NCI-H1417 (cell line): ENCODE data around the gene HDDC3.

Experiments used
- DNase-seq, 3 experiments: peaks; one replicate each; lab custom pipeline; 2025; lab: John Stamatoyannopoulos, UW

Gene HDDC3

DNA sequence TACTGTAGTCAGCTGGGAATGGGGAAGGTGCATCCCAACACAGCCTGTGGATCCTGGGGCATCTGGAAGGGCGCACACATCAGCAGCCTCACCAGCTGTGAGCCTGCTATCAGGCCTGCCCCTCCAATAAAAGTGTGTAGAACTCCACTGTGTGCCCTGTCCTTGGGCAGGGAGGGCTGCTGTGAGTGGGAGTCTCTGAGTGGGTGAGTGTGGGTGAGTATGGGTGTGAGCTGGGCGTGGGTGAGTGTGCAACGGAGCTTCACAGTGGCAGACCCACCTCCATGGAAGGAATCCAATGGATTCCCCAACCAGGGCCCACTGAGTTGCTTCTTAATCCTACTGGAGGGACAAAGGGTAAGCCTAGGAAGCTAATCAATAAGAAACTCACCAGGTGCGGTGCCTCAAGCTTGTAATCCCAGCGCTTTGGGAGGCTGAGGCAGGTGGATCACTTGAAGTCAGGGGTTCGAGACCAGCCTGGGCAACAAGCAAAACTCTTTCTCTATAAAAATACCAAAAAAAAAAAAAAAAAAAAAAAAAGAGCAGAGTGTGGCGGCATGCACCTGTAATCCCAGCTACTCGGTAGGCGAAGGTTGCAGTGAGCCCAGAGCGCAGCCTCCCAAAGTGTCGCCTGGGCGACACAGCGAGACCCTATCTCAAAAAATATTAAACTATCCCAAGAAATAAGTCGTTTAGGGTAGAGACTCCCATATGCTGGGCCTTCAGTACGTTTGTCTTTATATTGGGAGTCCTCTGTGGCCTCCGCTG lies 21.8 kb upstream of the HDDC3 start:
- no peak for DNase-seq

DNA sequence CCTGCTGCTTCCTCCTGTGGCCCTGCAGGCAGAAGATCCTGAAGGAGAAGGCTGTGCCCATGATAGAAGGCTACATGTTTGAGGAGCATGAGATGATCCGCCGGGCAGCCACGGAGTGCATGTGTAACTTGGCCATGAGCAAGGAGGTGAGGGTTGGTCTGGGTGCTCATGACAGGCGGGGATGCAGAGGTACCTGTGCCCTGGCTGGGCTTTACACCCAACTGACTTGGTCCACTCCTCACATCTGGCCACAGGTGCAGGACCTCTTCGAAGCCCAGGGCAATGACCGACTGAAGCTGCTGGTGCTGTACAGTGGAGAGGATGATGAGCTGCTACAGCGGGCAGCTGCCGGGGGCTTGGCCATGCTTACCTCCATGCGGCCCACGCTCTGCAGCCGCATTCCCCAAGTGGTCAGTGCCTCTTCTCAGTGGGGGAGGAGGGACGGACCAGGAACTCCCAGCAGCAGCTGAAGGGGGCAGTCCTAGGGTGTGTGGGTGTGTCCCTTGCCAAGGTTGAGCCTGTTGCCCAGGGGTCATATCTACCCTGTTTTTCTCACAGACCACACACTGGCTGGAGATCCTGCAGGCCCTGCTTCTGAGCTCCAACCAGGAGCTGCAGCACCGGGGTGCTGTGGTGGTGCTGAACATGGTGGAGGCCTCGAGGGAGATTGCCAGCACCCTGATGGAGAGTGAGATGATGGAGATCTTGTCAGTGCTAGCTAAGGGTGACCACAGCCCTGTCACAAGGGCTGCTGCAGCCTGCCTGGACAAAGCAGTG lies 20.7 kb upstream of the HDDC3 start:
- DNase-seq: no peak

DNA sequence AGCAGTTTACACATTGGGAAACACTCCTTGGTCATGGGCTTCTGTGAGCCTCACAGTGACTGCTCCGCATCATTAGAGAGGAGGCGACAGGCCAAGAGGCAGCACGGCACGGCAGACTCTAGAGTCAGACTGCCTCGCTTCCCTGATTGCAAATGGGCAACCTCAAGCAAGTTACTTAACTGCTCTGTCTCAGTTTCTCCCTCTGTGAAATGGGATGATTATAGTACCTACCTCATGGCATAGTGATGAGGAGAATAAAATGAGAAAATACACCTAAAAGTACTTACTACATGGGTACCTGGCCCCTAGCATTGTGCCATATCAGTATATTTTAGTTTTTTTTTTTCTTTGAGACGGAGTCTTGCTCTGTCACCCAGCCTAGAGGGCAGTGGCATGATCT lies 18.3 kb upstream of the HDDC3 start:
- no peak for DNase-seq

DNA sequence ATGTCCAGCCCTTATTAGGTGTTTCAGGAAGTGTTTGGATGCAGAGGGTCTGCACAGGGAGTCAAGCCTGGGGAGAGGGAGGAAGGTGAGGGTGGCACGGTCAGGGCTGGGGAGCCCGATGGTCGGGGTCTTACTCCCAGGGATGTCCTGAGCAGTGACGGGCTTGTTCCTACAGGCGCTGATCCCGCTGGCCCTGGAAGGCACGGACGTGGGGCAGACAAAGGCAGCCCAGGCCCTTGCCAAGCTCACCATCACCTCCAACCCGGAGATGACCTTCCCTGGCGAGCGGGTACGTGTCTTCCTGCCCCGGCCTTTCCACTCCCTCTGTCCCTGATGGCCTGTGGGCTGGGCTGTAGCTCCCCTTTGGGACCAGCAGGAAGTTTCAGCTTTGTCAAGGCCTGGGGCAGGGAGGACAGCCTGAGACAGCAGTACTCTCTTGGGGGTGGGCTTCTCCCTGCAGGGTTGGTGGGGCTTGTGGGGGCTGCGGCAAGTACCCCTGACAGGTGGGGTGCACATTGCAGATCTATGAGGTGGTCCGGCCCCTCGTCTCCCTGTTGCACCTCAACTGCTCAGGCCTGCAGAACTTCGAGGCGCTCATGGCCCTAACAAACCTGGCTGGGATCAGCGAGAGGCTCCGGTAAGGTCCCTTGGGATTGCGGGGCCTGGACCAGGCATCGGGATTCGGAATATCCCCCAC lies 17.8 kb upstream of the HDDC3 start:
- no peak for DNase-seq

DNA sequence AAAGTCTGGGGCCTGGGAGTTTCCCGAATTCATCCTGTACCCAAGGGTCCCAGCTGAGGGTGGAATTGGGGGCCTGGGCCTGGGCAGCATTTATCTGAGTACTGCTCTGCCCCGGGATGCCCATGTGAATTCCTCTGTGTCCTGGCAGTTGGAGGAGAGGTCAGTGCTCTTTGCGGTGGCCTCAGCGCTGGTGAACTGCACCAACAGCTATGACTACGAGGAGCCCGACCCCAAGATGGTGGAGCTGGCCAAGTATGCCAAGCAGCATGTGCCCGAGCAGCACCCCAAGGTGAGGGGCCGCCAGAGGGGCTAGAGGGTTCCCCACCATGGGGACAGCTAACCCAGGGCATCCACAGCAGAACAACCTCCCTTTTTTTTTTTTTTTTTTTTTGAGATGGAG lies 16.2 kb upstream of the HDDC3 start:
- no peak for DNase-seq

DNA sequence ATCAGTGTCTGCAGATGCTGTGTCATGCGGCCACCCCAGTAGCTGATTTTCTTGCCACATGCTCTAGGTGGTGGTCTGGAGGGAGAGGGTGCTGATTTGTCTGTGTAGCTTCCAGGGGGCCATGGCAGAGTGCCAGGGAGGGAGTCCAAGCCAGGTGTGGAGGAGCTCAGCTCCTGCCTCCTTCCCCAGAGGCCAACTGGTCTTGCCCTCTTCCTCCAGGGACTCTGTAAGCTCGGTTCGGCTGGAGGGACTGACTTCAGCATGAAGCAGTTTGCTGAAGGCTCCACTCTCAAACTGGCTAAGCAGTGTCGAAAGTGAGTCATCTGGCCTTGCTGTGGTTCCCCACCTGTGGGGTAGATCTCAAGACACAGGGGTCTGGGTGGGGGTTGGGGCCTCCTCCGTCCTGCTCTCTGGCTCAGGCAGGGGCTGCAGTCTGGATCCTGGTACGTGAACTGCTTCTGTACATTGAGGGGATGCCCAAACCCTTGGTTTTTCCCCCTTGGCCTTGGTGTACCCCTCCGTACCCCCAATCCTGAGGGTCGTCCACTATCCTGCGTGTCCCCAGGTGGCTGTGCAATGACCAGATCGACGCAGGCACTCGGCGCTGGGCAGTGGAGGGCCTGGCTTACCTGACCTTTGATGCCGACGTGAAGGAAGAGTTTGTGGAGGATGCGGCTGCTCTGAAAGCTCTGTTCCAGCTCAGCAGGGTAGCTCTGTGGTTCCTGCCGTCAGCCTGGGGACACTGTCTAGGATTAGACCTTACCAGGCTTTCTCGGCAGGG lies 15.4 kb upstream of the HDDC3 start:
- DNase-seq: no peak

DNA sequence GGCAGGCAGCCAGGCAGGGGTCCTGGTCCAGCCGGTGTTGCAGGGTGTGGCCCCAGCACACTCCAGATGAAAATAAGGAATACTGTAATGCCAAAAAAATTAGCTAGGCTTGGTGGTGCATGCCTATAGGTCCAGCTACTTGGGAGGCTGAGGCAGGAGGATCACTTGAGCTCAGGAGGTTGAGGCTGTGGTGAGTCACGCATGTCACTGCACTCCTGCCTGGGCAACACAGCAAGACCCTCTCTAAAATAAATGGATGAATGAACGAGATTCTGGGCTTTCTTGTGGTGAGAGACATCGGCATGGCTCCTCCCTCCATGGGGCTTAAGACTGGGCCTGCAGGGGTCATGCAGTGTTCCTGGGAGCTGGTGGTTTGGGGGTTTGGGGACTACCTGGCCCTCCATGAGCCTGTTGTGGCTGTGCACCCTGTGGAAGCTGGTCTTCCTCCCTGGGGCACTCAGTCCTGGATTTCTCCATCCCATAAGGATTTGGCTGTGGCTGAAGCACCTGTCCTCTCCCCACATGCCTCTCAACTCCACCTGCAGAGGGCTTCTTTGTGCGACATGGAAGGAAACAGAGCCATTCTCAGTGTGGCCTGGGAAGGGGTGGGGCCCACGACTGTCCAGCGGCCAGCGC lies 14.7 kb upstream of the HDDC3 start:
- DNase-seq: no peak

DNA sequence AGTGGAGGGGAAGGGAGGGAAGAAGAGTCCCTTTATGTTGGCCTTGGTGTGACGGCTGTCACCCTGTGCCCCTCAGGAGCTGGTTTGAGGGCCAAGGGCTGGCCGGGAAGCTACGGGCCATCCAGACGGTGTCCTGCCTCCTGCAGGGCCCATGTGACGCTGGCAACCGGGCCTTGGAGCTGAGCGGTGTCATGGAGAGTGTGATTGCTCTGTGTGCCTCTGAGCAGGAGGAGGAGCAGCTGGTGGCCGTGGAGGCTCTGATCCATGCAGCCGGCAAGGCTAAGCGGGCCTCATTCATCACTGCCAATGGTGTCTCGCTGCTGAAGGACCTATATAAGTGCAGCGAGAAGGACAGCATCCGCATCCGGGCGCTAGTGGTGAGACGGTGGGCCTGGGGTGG lies 14.2 kb upstream of the HDDC3 start:
- no peak for DNase-seq

DNA sequence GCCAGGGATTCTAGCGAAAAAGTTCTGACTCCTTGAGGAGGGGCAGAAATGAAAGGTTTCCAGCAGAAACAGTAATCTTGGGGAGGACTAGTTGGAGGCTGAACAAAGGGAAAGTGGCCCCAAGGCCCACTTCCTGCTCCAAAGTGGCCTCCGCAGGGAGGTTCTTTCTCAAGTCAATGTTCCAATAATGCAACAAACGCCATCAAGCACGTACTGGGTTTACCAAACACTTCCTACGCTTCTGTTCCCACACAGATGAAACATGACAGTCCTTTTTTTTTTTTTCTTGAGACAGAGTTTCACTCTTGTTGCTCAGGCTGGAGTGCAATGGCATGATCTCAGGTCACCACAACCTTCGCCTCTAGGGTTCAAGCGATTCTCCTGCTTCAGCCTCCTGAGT lies 12.7 kb upstream of the HDDC3 start:
- no peak for DNase-seq

DNA sequence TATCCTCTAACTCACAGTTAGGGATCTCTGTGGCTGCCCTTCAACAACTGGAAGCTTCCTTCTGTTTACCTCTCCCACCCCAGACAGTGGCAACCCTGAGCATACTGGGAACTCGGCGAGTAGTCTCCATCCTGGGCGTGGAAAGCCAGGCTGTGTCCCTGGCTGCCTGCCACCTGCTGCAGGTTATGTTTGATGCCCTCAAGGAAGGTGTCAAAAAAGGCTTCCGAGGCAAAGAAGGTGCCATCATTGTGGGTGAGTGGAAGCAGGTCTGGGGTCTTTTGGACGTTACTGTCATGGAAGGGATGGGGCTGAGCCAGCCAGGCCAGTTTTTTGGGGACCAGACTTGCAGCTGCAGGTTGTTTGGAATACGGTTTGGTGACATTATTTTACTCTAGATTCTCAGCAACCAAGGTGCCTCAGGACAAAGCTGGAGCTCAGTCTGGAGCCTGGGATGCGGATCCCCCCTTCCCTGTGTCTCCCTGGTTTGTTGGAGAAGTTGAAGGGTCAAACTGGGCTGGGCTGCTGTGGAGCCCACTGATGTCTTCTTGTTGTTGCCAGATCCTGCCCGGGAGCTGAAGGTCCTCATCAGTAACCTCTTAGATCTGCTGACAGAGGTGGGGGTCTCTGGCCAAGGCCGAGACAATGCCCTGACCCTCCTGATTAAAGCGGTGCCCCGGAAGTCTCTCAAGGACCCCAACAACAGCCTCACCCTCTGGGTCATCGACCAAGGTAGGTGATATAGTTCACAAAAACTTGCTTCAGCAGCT lies 10.2 kb upstream of the HDDC3 start:
- no peak for DNase-seq

DNA sequence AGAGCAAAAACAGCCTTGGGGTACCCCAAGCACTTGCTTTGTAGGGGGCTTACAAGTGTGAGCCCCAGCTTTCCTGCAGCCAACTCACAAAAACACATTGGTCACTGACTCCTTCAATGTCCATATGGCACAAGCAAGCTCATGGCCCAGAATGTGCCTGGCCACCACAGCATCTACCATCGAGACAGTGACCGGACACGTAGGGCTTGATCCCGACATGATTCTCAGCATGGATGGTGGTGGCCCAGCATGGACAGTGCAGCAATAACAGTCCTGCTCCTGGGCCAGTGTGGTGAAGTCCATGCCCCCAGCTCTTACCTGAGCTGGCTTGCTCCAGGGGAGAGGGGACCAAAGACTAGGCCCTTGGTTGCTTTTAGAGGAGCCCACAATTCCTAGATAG lies 8.7 kb upstream of the HDDC3 start:
- DNase-seq: no peak

DNA sequence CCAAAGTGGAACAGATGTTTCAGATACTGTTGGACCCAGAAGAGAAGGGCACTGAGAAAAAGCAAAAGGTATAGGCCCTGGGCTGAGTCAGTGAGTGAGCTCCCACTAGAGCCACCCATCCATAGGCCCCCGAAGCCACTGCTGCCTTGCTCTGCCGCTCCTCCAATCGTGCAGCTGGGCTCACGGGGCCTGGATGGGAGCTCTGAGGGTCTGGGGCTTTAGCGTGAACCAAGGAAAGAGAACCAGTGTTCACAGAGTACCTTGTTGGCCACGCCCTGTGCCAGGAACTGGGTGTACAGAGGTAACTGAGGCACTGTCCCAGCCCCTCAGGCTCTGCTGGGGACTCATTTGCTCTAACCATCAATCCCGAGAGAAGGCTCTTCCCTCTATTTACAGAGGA lies 7.4 kb upstream of the HDDC3 start:
- no peak for DNase-seq

DNA sequence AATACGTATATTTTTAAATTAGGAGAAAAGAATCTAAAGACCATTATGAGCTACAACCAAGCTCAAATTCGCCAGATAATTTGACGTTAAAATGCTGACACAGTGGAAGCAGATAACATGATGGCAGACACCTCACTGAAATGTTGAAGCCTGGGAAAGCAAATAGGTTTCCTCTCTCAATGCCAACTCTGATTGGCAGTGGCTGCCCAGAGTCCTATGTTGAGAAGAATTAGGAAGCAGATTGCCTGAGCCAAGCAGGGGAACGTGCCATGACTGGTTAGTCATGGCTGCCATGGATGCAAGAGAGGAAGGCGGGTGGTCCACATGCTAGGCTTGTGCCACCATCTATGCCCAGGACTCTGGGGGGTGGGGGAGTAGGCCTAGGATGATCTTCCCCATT lies 5.9 kb upstream of the HDDC3 start:
- DNase-seq: no peak

DNA sequence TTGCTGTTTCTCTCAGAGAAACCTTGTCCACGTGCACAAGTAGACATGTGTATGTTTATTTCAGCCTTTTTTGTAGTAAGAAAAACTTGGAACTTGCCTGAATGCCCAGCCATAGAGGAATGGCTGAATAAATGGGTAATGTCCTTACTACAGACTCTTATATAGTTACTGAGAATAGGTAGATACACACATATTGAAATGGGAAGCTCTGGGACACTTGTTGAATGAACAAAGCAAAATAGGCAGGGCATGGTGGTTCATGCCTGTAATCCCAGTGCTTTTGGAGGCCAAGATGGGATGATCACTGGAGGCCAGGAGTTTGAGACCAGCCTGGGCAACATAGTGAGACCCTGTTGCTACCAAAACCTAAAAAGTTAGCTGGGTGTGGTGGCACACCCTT lies 4.5 kb upstream of the HDDC3 start:
- no peak for DNase-seq

DNA sequence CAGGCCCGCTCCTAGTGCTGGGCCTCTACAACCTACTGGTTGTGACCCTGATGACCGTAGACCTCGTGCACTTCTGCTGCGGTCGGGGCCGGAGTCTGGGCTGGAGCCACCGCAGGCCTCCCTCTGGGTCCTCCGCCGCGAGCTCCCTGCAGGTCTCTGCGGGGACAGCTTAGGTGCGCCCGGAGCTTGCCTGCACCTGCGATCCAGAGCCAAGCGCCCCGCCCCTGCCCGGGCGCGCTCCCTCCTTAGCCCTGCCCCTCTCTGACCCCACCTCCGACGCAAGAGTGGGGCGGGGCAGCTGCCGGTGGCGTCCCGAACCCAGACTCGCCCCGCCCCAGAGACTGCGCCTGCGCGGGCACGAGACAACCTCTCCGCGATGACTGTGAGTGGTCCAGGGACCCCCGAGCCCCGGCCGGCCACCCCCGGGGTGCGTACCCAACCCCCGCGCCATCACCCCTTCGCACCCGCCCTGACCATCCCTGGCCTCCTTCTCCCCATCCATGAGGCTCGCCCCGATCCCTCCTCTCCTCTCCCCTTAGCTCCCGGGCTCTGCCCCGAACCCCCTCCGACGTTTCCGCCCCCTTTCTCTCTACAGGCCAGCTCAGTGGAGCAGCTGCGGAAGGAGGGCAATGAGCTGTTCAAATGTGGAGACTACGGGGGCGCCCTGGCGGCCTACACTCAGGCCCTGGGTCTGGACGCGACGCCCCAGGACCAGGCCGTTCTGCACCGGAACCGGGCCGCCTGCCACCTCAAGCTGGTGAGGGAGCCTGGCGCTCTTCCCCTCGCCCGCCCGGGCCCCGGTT lies 2.8 kb upstream of the HDDC3 start, which contains the start of gene UNC45A:
TSS of gene UNC45A (plus strand) at position 337 of the 803 bp plus-strand sequence. CDS start at position 377, 40 bp downstream.
- DNase-seq: peak; percentile 94 to 97 (median 97)

DNA sequence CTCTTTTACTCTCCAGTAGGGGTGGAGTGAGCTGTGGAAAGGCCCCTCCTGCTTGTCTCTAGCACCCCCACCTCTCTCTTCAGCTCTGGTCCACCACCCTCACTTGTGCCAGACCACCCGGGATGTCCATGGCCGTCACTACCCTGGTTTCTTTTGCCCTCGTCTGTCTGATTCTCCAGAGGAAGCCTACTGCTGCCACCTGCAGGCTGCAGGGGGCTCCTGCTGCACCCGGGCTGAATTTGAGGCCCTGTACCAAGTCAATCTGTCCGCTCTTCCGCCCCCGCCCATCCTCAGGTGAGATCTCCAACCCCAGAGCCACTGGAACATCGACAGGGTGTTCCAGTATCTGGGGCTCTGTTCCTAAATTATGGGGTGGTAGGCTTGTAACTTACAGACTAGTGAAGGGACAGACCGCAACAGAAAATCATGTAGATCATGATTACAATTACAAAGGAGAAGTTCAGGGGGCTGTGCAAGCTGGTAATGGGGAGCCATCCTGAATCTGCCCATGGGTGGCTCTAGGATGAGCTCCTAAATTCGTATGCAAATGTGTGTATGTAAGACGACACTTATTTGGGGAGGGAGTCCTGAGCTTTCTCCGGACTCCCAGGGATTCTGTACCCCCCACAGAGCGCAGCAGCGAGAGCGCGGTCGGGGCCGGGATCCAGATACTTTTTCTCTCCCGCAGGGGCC lies 2.1 kb upstream of the HDDC3 start:
- peak; percentile 83 to 95 (median 88) for DNase-seq

DNA sequence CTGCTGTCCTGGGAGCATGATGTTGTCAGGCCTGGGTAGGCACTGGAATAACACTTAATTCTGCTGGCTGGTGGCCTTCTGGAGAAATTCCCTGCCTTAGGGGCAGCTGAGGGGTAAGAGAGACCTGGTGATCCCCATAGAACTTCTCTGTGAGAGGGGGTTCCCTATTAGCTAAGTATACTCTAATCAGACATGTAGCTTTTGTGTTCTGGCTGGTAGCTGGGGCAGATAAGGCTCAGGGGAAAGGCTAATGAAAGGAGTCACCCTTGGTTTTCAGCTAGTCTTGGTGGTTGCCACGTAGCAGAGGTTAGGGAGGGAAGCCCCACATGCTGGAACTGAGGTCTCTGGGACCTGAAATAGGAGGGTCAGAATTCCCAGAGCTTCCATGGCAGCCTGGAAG lies 952 bp upstream of the HDDC3 start:
- DNase-seq: no peak

DNA sequence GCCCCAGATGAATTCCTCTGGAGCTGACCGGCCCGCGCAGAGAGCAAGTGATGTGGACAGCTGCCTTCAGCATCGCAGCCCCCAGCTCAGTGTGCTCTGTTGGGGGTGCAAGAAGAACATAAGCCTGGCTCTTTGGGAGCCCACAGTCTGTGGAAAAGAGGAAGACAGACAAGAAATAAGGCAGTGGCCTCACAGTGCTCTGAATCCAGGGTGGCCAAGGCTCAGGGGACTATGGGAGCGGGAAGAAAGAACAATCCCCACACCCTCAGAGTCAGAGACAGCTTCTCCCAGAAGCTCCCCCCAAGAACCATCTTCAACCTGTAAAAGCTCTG lies 277 bp upstream of the HDDC3 start:
- DNase-seq: no peak

DNA sequence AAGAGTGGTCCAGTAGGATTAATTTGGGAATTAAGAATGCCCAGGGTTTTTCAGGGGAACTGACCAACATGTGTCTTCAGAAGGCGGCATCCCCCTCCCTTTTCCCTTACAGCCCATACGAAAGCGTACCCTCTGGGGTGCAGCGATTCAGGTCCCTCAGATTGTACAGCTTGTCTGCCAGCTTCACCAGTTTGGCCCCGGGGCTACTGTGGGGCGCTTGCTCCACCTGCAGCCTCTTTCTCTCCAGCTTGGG lies 848 bp downstream of the HDDC3 start:
- no peak for DNase-seq
